PC-9 (cell line): ENCODE results near the gene TMEM128. TPM values are rescaled to one million over a fixed set of nuclear protein-coding genes. Genes with fewer than 3 reads are reported as not detected.
"Not testable (repeated sequence)": the region's sequence is repeated elsewhere in the genome, so short reads cannot be mapped to it uniquely, and the experiment has no call there.

ENCODE experiments used
- BruUV-seq: library from RNA; stranded (reverse); fragments of 400-500 nt; replicated peaks from 2 replicates; lab custom pipeline; 2021; lab: Mats Ljungman, UMichigan
- CTCF ChIA-PET: fragments of 300-600 bp; sonication (Branson Sonifier 250); formaldehyde crosslinking; loops from one replicate; lab custom pipeline; 2022; ENCODE audit warnings: antibody characterized with exemption; lab: Charles Lee
- POLR2A ChIA-PET: fragments of 300-600 bp; sonication (Branson Sonifier 250); formaldehyde crosslinking; loops from one replicate; lab custom pipeline; 2022; ENCODE audit warnings: antibody characterized with exemption; ENCODE audit not compliant: unreplicated experiment; lab: Charles Lee
- DNase-seq, 2 experiments: peaks; one replicate each; pipeline versions ENCODE4 v3.0.0 to v3.0.0-alpha.2; 2015 to 2022; ENCODE audit warnings: mixed read lengths in 1 of 2
- H2AFZ ChIP-seq: fragments of 200-600 bp; sonication (generic); 2 replicates; pipeline ENCODE4 v1.8.1; 2017; ENCODE audit warnings: antibody characterized with exemption
- H3F3A ChIP-seq: fragments of 200-600 bp; sonication (generic); 2 replicates; pipeline ENCODE4 v1.8.1; 2017; ENCODE audit warnings: antibody characterized with exemption, mild to moderate bottlenecking, low read depth; ENCODE audit not compliant: insufficient read depth
- H3K27ac ChIP-seq: fragments of 200-600 bp; sonication (generic); 2 replicates; pipeline ENCODE4 v1.6.1; 2016; ENCODE audit warnings: mixed run types
- H3K27me3 ChIP-seq: fragments of 200-600 bp; sonication (generic); 2 replicates; pipeline ENCODE4 v1.6.1; 2016; ENCODE audit warnings: low read depth, mixed run types; ENCODE audit not compliant: insufficient read depth
- H3K36me3 ChIP-seq: fragments of 200-600 bp; sonication (generic); 2 replicates; pipeline ENCODE4 v1.6.1; 2016; ENCODE audit warnings: low read depth, mixed run types
- H3K4me1 ChIP-seq: fragments of 200-600 bp; sonication (generic); replicated peaks from 2 replicates; pipeline ENCODE4 v1.6.1; 2016; ENCODE audit warnings: mixed run types; ENCODE audit not compliant: insufficient read depth
- H3K4me2 ChIP-seq: fragments of 200-600 bp; sonication (generic); 2 replicates; pipeline ENCODE4 v1.6.1; 2017; ENCODE audit warnings: mixed run types
- H3K4me3 ChIP-seq: fragments of 200-600 bp; sonication (generic); 2 replicates; pipeline ENCODE4 v1.6.1; 2016; ENCODE audit warnings: mixed run types
- H3K79me2 ChIP-seq: fragments of 200-600 bp; sonication (generic); 2 replicates; pipeline ENCODE4 v1.6.1; 2017; ENCODE audit warnings: low read depth, mixed run types
- H3K9me2 ChIP-seq: fragments of 200-600 bp; sonication (generic); 2 replicates; pipeline ENCODE4 v1.8.1; 2017; ENCODE audit warnings: mild to moderate bottlenecking; ENCODE audit not compliant: insufficient read depth
- H3K9me3 ChIP-seq: fragments of 200-600 bp; sonication (generic); 2 replicates; pipeline ENCODE4 v1.8.1; 2016; ENCODE audit warnings: low read depth; ENCODE audit not compliant: insufficient read depth
- H4K20me1 ChIP-seq: fragments of 200-600 bp; sonication (generic); 2 replicates; pipeline ENCODE4 v1.8.1; 2017; ENCODE audit not compliant: insufficient read depth
- CTCF ChIP-seq: fragments of 200-600 bp; sonication (generic); conservative IDR thresholded peaks from 2 replicates; pipeline ENCODE4 v1.6.1; 2017; ENCODE audit warnings: mixed run types, antibody characterized with exemption, mild to moderate bottlenecking, moderate library complexity
- EZH2 ChIP-seq: fragments of 200-600 bp; sonication (generic); IDR thresholded peaks from 2 replicates; pipeline ENCODE4 v1.8.0; 2017; ENCODE audit warnings: antibody characterized with exemption, low read depth
- intact Hi-C: fragments of 100-400 bp; cut with micrococcal nuclease; formaldehyde crosslinking; loops from one replicate; pipeline ENCODE4 v1.10.0; 2022; ENCODE audit not compliant: unreplicated experiment
- total RNA-seq: library from RNA; stranded (reverse); gene quantifications from 2 replicates; pipeline ENCODE4 v1.2.3, GENCODE V29; 2021

TMEM128 gene
- total RNA-seq, 1 experiment from 2014 or later, result 18.1 TPM

- H3K9me3 ChIP-seq, result no peaks in the 10 kb centered on the region
- H3K4me2 ChIP-seq, result no peak overlapping the region
- H3K27ac ChIP-seq, result no peak overlapping the region
- H2AFZ ChIP-seq, result no peak overlapping the region
- H3K27me3 ChIP-seq, result peaks cover 2% of the 10 kb centered on the region; the same call in 1 of the 2 replicates
- DNase-seq, result no peak
- intact Hi-C loops, result no loop called here
- ChIA-PET POLR2A (no interaction called here), CTCF (no interaction called here)
- H3K79me2 ChIP-seq, result no peaks in the 10 kb centered on the region
- H3K4me1 ChIP-seq, result no peaks in the 10 kb centered on the region
- BruUV-seq, result no TSS peak
- no peaks in the 10 kb centered on the region for H4K20me1 ChIP-seq
- no peaks in the 10 kb centered on the region for H3K36me3 ChIP-seq
- no peaks in the 10 kb centered on the region for H3F3A ChIP-seq
- no peaks in the 10 kb centered on the region for H3K9me2 ChIP-seq
- TF ChIP-seq EZH2 (no peak), CTCF (no peak)
- no peak overlapping the region for H3K4me3 ChIP-seq
Measured at GRCh38 chr4:4216648-4217047, 31.4 kb downstream of the TMEM128 start.

DNA sequence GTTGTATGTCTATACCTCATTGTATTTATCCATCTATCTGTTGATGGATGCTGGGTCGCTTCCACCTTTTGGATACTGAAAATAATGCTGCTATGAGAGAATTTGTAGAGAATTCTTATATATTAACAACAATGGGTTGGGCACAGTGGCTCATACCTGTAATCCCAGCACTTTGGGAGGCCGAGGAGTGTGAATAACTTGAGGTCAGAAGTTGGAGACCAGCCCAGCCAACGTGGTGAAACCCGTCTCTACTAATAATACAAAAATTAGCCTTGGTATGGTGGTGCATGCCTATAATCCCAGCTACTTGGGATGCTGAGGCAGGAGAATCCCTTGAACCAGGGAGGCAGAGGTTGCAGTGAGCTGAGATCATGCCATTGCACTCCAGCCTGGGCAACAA, 34.3 kb downstream of the TMEM128 start:
- H3K4me2 ChIP-seq, POLR2A ChIA-PET, H3F3A ChIP-seq, H3K9me3 ChIP-seq, H2AFZ ChIP-seq, intact Hi-C loops, H3K27ac ChIP-seq, H4K20me1 ChIP-seq, H3K9me2 ChIP-seq, CTCF ChIA-PET, DNase-seq, H3K79me2 ChIP-seq, H3K4me3 ChIP-seq, H3K4me1 ChIP-seq, H3K36me3 ChIP-seq, BruUV-seq: not testable (repeated sequence)
- H3K27me3 ChIP-seq, result peaks cover 13% of the 10 kb centered on the region

GRCh38 chr4:4206204-4206603, 41.8 kb downstream of the TMEM128 start:
- DNase-seq, result no peak
- intact Hi-C loops, result no loop called here
- no peak overlapping the region for H3K4me3 ChIP-seq
- H3K27ac ChIP-seq, result no peak overlapping the region
- H3F3A ChIP-seq, result no peaks in the 10 kb centered on the region
- H3K9me2 ChIP-seq, result no peaks in the 10 kb centered on the region
- TF ChIP-seq EZH2 (no peak), CTCF (no peak)
- H2AFZ ChIP-seq, result no peak overlapping the region
- no peaks in the 10 kb centered on the region for H3K9me3 ChIP-seq
- H3K79me2 ChIP-seq, result no peaks in the 10 kb centered on the region
- no TSS peak for BruUV-seq
- no peaks in the 10 kb centered on the region for H3K4me1 ChIP-seq
- peaks cover 52% of the 10 kb centered on the region for H3K27me3 ChIP-seq
- H3K4me2 ChIP-seq, result no peak overlapping the region
- ChIA-PET POLR2A (no interaction called here), CTCF (no interaction called here)
- H3K36me3 ChIP-seq, result no peaks in the 10 kb centered on the region
- no peaks in the 10 kb centered on the region for H4K20me1 ChIP-seq

GRCh38 chr4:4204401-4204745, 43.6 kb downstream of the TMEM128 start:
- Histone ChIP-seq H2AFZ (no peak overlapping the region), H3F3A (no peaks in the 10 kb centered on the region), H3K79me2 (no peaks in the 10 kb centered on the region), H3K27ac (no peak overlapping the region), H3K27me3 (peaks cover 39% of the 10 kb centered on the region), H3K4me3 (no peak overlapping the region), H3K4me1 (no peaks in the 10 kb centered on the region), H3K9me3 (no peaks in the 10 kb centered on the region), H3K4me2 (no peak overlapping the region), H3K36me3 (no peaks in the 10 kb centered on the region), H3K9me2 (no peaks in the 10 kb centered on the region), H4K20me1 (no peaks in the 10 kb centered on the region)
- ChIA-PET POLR2A (no interaction called here), CTCF (no interaction called here)
- BruUV-seq, result no TSS peak
- intact Hi-C loops, result no loop called here
- no peak for DNase-seq
- TF ChIP-seq EZH2 (no peak), CTCF (no peak)
